ENCODE data around the gene BCL2A1.

DNA sequence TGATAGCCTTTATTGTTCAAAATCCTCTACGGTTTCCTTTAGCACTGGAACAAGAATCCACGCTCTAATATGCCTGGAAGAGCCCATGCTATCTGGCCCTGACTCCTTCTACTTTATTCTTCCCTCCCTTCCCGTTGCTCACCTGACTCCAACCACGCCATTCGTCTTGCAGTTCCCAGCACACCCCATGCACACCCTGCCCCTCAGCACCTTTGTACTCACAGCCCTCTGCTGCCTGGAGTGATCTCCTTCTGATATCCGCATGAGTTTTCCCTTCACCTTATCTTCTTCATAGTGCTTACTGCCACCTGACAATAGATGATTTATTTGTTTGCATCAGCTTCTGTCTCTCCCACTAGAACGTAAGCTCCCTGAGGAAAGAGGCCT lies 16.6 kb upstream of the BCL2A1 start:
- TF ChIP-seq, protein P1, sequence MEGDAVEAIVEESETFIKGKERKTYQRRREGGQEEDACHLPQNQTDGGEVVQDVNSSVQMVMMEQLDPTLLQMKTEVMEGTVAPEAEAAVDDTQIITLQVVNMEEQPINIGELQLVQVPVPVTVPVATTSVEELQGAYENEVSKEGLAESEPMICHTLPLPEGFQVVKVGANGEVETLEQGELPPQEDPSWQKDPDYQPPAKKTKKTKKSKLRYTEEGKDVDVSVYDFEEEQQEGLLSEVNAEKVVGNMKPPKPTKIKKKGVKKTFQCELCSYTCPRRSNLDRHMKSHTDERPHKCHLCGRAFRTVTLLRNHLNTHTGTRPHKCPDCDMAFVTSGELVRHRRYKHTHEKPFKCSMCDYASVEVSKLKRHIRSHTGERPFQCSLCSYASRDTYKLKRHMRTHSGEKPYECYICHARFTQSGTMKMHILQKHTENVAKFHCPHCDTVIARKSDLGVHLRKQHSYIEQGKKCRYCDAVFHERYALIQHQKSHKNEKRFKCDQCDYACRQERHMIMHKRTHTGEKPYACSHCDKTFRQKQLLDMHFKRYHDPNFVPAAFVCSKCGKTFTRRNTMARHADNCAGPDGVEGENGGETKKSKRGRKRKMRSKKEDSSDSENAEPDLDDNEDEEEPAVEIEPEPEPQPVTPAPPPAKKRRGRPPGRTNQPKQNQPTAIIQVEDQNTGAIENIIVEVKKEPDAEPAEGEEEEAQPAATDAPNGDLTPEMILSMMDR (conservative IDR thresholded peaks at IDR 0.05; ENCODE audit: low read depth, low read length), result no peak
- TF ChIP-seq POLR2A (IDR thresholded peaks at IDR 0.05; ENCODE audit: low read depth, low read length), result no peak
- no peak for TF ChIP-seq RAD21 (IDR thresholded peaks at IDR 0.05; ENCODE audit: low read length)
- TF ChIP-seq MXI1 (IDR thresholded peaks at IDR 0.05; ENCODE audit: borderline replicate concordance, low read depth, low read length), result no peak
- no peak for TF ChIP-seq MAZ (IDR thresholded peaks at IDR 0.05; ENCODE audit: borderline replicate concordance, low read depth, low read length)
- TF ChIP-seq, protein P2, sequence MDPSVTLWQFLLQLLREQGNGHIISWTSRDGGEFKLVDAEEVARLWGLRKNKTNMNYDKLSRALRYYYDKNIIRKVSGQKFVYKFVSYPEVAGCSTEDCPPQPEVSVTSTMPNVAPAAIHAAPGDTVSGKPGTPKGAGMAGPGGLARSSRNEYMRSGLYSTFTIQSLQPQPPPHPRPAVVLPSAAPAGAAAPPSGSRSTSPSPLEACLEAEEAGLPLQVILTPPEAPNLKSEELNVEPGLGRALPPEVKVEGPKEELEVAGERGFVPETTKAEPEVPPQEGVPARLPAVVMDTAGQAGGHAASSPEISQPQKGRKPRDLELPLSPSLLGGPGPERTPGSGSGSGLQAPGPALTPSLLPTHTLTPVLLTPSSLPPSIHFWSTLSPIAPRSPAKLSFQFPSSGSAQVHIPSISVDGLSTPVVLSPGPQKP (IDR thresholded peaks at IDR 0.05; ENCODE audit: borderline replicate concordance, low read depth, low read length), result no peak
- no peak for TF ChIP-seq RCOR1 (IDR thresholded peaks at IDR 0.05; ENCODE audit: insufficient replicate concordance, low read length)
- no peak for TF ChIP-seq RFX5 (IDR thresholded peaks at IDR 0.05; ENCODE audit: low read depth, low read length)
- TF ChIP-seq BHLHE40 (IDR thresholded peaks at IDR 0.05; ENCODE audit: low read depth, low read length), result no peak

All from IMR-90 (cell line).